HCT116 (cell line): ENCODE results near the gene TNS3. TPM values are rescaled to one million over a fixed set of nuclear protein-coding genes. Genes with fewer than 3 reads are reported as not detected.

Experiments
- ATAC-seq: fragments of 200-7000 bp; cut with Tn5 transposase; 2 replicates; pipeline ENCODE4 v1.9.1; 2020; ENCODE audit warnings: mild to moderate bottlenecking, moderate library complexity
- BruUV-seq: library from RNA; stranded (reverse); fragments of 400-500 nt; replicated peaks from 2 replicates; lab custom pipeline; 2021; lab: Mats Ljungman, UMichigan
- CTCF ChIA-PET: fragments of 300-600 bp; sonication (Branson Sonifier 250); formaldehyde crosslinking; loops from one replicate; lab custom pipeline; 2021; ENCODE audit warnings: antibody characterized with exemption; lab: Charles Lee
- POLR2A ChIA-PET: fragments of 300-600, 350-600 bp; sonication (Branson Sonifier 250); formaldehyde crosslinking; loops from one replicate; lab custom pipeline; 2021; ENCODE audit warnings: antibody characterized with exemption; lab: Charles Lee
- RAD21 ChIA-PET, 2 experiments: fragments of 300-600 bp; sonication (Branson Sonifier 250); formaldehyde crosslinking; loops; one replicate each; lab custom pipeline; 2023; ENCODE audit warnings: low total read pairs in 2 of 2; ENCODE audit not compliant: uncharacterized antibody in 2 of 2, unreplicated experiment in 2 of 2, low non-redundant PET in 1 of 2; lab: Charles Lee
- DNase-seq: peaks from one replicate; pipeline ENCODE4 v3.0.0-alpha.2; 2010; ENCODE audit warnings: low read depth, low spot score
- H2AFZ ChIP-seq: fragments of 200-600 bp; shearing (Covaris generic), sonication (generic); 2 replicates; pipeline ENCODE4 v1.6.1; 2017; ENCODE audit warnings: low read depth, mixed run types, mixed read lengths, antibody characterized with exemption, low read length; ENCODE audit not compliant: poor library complexity, severe bottlenecking
- H3K27ac ChIP-seq: 2 replicates; pipeline ENCODE4 v1.5.1; 2012; ENCODE audit warnings: low read depth, low read length
- H3K27me3 ChIP-seq: fragments of 200-600 bp; sonication (generic); 2 replicates; pipeline ENCODE4 v1.6.1; 2016; ENCODE audit warnings: mixed run types, low read length, mixed read lengths; ENCODE audit not compliant: insufficient read depth
- H3K36me3 ChIP-seq, 2 experiments: fragments of 200-500 bp in 1 of 2; fragments of 200-600 bp in 1 of 2; sonication (Bioruptor generic) in 1 of 2; sonication (generic) in 1 of 2; 2 replicates each; pipeline versions ENCODE4 v1.5.1 to v1.6.1; 2014 to 2016; ENCODE audit warnings: low read length in 2 of 2, inconsistent platforms in 1 of 2, mixed read lengths in 1 of 2, mixed run types in 1 of 2; ENCODE audit not compliant: insufficient read depth in 2 of 2, control insufficient read depth in 1 of 2
- H3K4me1 ChIP-seq, 2 experiments: fragments of 200-600 bp in 1 of 2; sonication (generic) in 1 of 2; 2 replicates each; pipeline versions ENCODE4 v1.5.1 to v1.6.1; 2012 to 2017; ENCODE audit warnings: low read length in 2 of 2, inconsistent platforms in 1 of 2, mild to moderate bottlenecking in 1 of 2, mixed read lengths in 1 of 2, mixed run types in 1 of 2, moderate library complexity in 1 of 2; ENCODE audit not compliant: insufficient read depth in 2 of 2, control insufficient read depth in 1 of 2
- H3K4me2 ChIP-seq: fragments of 200-600 bp; sonication (generic); 2 replicates; pipeline ENCODE4 v1.6.1; 2017; ENCODE audit warnings: mixed run types, low read length, mixed read lengths
- H3K4me3 ChIP-seq, 2 experiments: fragments of 200-600 bp in 1 of 2; sonication (generic) in 1 of 2; replicated peaks in 1 of 2; 2 replicates each; pipeline ENCODE4 v1.5.1; 2011 to 2016; ENCODE audit warnings: low read length in 2 of 2, control low read depth in 1 of 2, low read depth in 1 of 2, mild to moderate bottlenecking in 1 of 2, mixed read lengths in 1 of 2, mixed run types in 1 of 2
- H3K79me2 ChIP-seq: fragments of 200-600 bp; sonication (generic); 2 replicates; pipeline ENCODE4 v1.6.1; 2017; ENCODE audit warnings: mild to moderate bottlenecking, mixed run types, low read length, moderate library complexity, mixed read lengths; ENCODE audit not compliant: insufficient read depth
- H3K9ac ChIP-seq: fragments of 200-600 bp; sonication (generic); 2 replicates; pipeline ENCODE4 v1.6.1; 2016; ENCODE audit warnings: low read length, mixed read lengths
- H3K9me2 ChIP-seq: fragments of 200-600 bp; sonication (generic), shearing (Covaris generic); 2 replicates; pipeline ENCODE4 v1.6.1; 2017; ENCODE audit warnings: mixed run types, mild to moderate bottlenecking, moderate library complexity; ENCODE audit not compliant: insufficient read depth
- H3K9me3 ChIP-seq, 2 experiments: fragments of 200-500 bp in 1 of 2; fragments of 200-600 bp in 1 of 2; sonication (Bioruptor generic) in 1 of 2; sonication (generic) in 1 of 2; 2 replicates each; pipeline ENCODE4 v1.6.1; 2014 to 2017; ENCODE audit warnings: low read length in 2 of 2, mixed read lengths in 2 of 2, inconsistent platforms in 1 of 2, low read depth in 1 of 2, mild to moderate bottlenecking in 1 of 2, mixed run types in 1 of 2, moderate library complexity in 1 of 2; ENCODE audit not compliant: control insufficient read depth in 1 of 2, insufficient read depth in 1 of 2
- H4K20me1 ChIP-seq: fragments of 200-600 bp; sonication (generic), shearing (Covaris generic); 2 replicates; pipeline ENCODE4 v1.6.1; 2017; ENCODE audit warnings: mixed run types, mild to moderate bottlenecking, moderate library complexity; ENCODE audit not compliant: insufficient read depth
- ATF3 ChIP-seq: IDR thresholded peaks from 2 replicates; pipeline ENCODE4 v1.6.1; 2012
- CBX3 ChIP-seq: IDR thresholded peaks from 2 replicates; pipeline ENCODE4 v1.6.1; 2012; ENCODE audit warnings: low read depth
- CEBPB ChIP-seq: IDR thresholded peaks from 2 replicates; pipeline ENCODE4 v1.6.1; 2012; ENCODE audit warnings: low read depth
- CTCF ChIP-seq, 3 experiments: fragments of 200-600 bp in 1 of 3; sonication (generic) in 1 of 3; IDR thresholded peaks in 2 of 3; conservative IDR thresholded peaks in 1 of 3; 2 replicates each; pipeline ENCODE4 v1.5.1; 2012 to 2017; ENCODE audit warnings: low read depth in 2 of 3, low read length in 2 of 3, antibody characterized with exemption in 1 of 3, borderline replicate concordance in 1 of 3, control low read depth in 1 of 3, mild to moderate bottlenecking in 1 of 3, mixed read lengths in 1 of 3, mixed run types in 1 of 3, moderate library complexity in 1 of 3; ENCODE audit not compliant: insufficient read depth in 1 of 3
- EGR1 ChIP-seq: IDR thresholded peaks from 2 replicates; pipeline ENCODE4 v1.6.1; 2012; ENCODE audit warnings: low read depth
- ELF1 ChIP-seq: IDR thresholded peaks from 2 replicates; pipeline ENCODE4 v1.6.1; 2012; ENCODE audit warnings: low read depth, borderline replicate concordance
- EZH2phosphoT487 ChIP-seq: fragments of 200-600 bp; IDR thresholded peaks from 2 replicates; pipeline ENCODE4 v1.6.1; 2018; ENCODE audit warnings: antibody characterized with exemption, borderline replicate concordance
- JUND ChIP-seq: IDR thresholded peaks from 2 replicates; pipeline ENCODE4 v1.6.1; 2012
- MAX ChIP-seq: IDR thresholded peaks from 2 replicates; pipeline ENCODE4 v1.6.1; 2012
- POLR2A ChIP-seq: IDR thresholded peaks from 2 replicates; pipeline ENCODE4 v1.7.0; 2011; ENCODE audit warnings: borderline replicate concordance; ENCODE audit not compliant: insufficient read depth, insufficient read length; ENCODE audit errors: extremely low read depth
- POLR2AphosphoS5 ChIP-seq: IDR thresholded peaks from 2 replicates; pipeline ENCODE4 v1.6.1; 2011; ENCODE audit warnings: mild to moderate bottlenecking, low read depth, low read length, moderate library complexity
- RAD21 ChIP-seq: IDR thresholded peaks from 2 replicates; pipeline ENCODE4 v1.6.1; 2012; ENCODE audit warnings: low read depth, mild to moderate bottlenecking
- SRF ChIP-seq: IDR thresholded peaks from 2 replicates; pipeline ENCODE4 v1.6.1; 2012; ENCODE audit warnings: low read depth
- TCF7L2 ChIP-seq: IDR thresholded peaks from 2 replicates; pipeline ENCODE4 v1.7.0; 2011; ENCODE audit warnings: borderline replicate concordance, inconsistent platforms; ENCODE audit not compliant: insufficient read depth, insufficient read length; ENCODE audit errors: extremely low read depth
- YY1 ChIP-seq: IDR thresholded peaks from 2 replicates; pipeline ENCODE4 v1.6.1; 2011; ENCODE audit warnings: low read length, low read depth, moderate library complexity, mild to moderate bottlenecking; ENCODE audit not compliant: insufficient replicate concordance; ENCODE audit errors: extremely low read depth
- ZBTB33 ChIP-seq: IDR thresholded peaks from 2 replicates; pipeline ENCODE4 v1.6.1; 2011; ENCODE audit warnings: mild to moderate bottlenecking, low read length, moderate library complexity; ENCODE audit not compliant: insufficient replicate concordance; ENCODE audit errors: extremely low read depth
- ZFX ChIP-seq: fragments of 450-650 bp; IDR thresholded peaks from 2 replicates; pipeline ENCODE4 v1.6.1; 2017
- intact Hi-C: fragments of 100-400 bp; cut with micrococcal nuclease; formaldehyde crosslinking; loops from 2 replicates; pipeline ENCODE4 v1.10.0; 2022
- total RNA-seq: library from RNA; stranded (reverse); gene quantifications from one replicate; pipeline ENCODE4 v1.2.1, GENCODE V29; 2021; ENCODE audit not compliant: unreplicated experiment

Gene TNS3
- total RNA-seq, 1 experiment from 2014 or later, result 9.1 TPM

GRCh38 chr7:47358944-47359588 is 222.8 kb downstream of the TNS3 start:
- H3K27me3 ChIP-seq, result no peaks in the 10 kb centered on the region
- H3K4me1 ChIP-seq, result peaks cover 13% of the 10 kb centered on the region in 2 experiments
- no peak overlapping the region for H2AFZ ChIP-seq
- intact Hi-C loops, result no loop called here
- ChIA-PET CTCF (no interaction called here), RAD21 (no interaction called here), POLR2A (no interaction called here)
- BruUV-seq, result no TSS peak
- no peaks in the 10 kb centered on the region for H4K20me1 ChIP-seq
- H3K79me2 ChIP-seq, result no peaks in the 10 kb centered on the region
- no peak for DNase-seq
- no peak overlapping the region for H3K4me2 ChIP-seq
- TF ChIP-seq CBX3, result no peak
- no peak for TF ChIP-seq RAD21
- TF ChIP-seq EGR1, result no peak
- no peak for TF ChIP-seq POLR2AphosphoS5
- TF ChIP-seq CEBPB, result no peak
- TF ChIP-seq ZBTB33, result no peak
- no peak for TF ChIP-seq YY1
- no peak overlapping the region for H3K9ac ChIP-seq
- H3K9me2 ChIP-seq, result no peaks in the 10 kb centered on the region
- no peak overlapping the region for H3K4me3 ChIP-seq
- no peaks in the 10 kb centered on the region for H3K9me3 ChIP-seq
- H3K27ac ChIP-seq, result no peak overlapping the region
- no peak for ATAC-seq
- no peaks in the 10 kb centered on the region for H3K36me3 ChIP-seq

- H4K20me1 ChIP-seq, result no peaks in the 10 kb centered on the region
- BruUV-seq, result no TSS peak
- ATAC-seq (no peak), DNase-seq (no peak)
- H3K4me3 ChIP-seq, result no peak overlapping the region
- H3K27me3 ChIP-seq, result no peaks in the 10 kb centered on the region
- peaks cover 13% of the 10 kb centered on the region in 2 experiments for H3K4me1 ChIP-seq
- no peaks in the 10 kb centered on the region for H3K9me2 ChIP-seq
- H3K4me2 ChIP-seq, result no peak overlapping the region
- no peak overlapping the region for H3K27ac ChIP-seq
- POLR2A ChIA-PET, result no interaction called here
- no peaks in the 10 kb centered on the region for H3K79me2 ChIP-seq
- RAD21 ChIA-PET, result no interaction called here
- H3K36me3 ChIP-seq, result no peaks in the 10 kb centered on the region
- CTCF ChIA-PET, result no interaction called here
- H3K9me3 ChIP-seq, result no peaks in the 10 kb centered on the region
- intact Hi-C loops, result no loop called here
- H2AFZ ChIP-seq, result no peak overlapping the region
- H3K9ac ChIP-seq, result no peak overlapping the region
- TF ChIP-seq EZH2phosphoT487 (no peak), MAX (no peak), JUND (no peak), EGR1 (no peak), SRF (no peak), TCF7L2 (no peak), RAD21 (no peak), ELF1 (no peak), ZFX (no peak), ATF3 (no peak), CTCF (IDR thresholded peaks at IDR 0.05 in 2 of 3, conservative IDR thresholded peaks at IDR 0.05 in 1 of 3; ENCODE audit: borderline replicate concordance in 1 of 3, insufficient read depth in 1 of 3, low read depth in 2 of 3, low read length in 2 of 3) (no peak), CBX3 (no peak), CEBPB (no peak), POLR2A (no peak)
Measured at GRCh38 chr7:47358357-47358756, 223.6 kb downstream of the TNS3 start.
